ENCODE measurements around the gene PACS2. TPM values are rescaled to one million over a fixed set of nuclear protein-coding genes. Genes with fewer than 3 reads are reported as not detected.

Gene PACS2
- total RNA-seq, 1 donor from 2014 or later = 22.5 TPM

GRCh38 chr14:105346200-105346533, 31.6 kb downstream of the PACS2 start:
- Histone ChIP-seq H3K27me3 (no peaks in the 10 kb centered on the region), H3K36me3 (no peaks in the 10 kb centered on the region), H3K9ac (no peak overlapping the region), H4K20me1 (ENCODE audit: low read depth) (peaks cover 13% of the 10 kb centered on the region), H3K9me3 (ENCODE audit: low read depth) (no peaks in the 10 kb centered on the region), H3K4me3 (no peak overlapping the region), H3F3A (ENCODE audit: low read depth) (no peaks in the 10 kb centered on the region), H3K4me2 (no peak overlapping the region), H2AFZ (replicated peaks) (no peak overlapping the region), H3K27ac (no peak overlapping the region), H3K4me1 (peaks cover under 1% of the 10 kb centered on the region), H3K79me2 (ENCODE audit: low read depth) (peaks cover 5% of the 10 kb centered on the region)
- no peak for DNase-seq (ENCODE audit: low spot score)
- H3K27me3 Mint-ChIP-seq (ENCODE audit: insufficient read depth, low read depth) = peaks cover 1% of the 10 kb centered on the region
- TF ChIP-seq EZH2 (IDR thresholded peaks at IDR 0.05) = no peak
- TF ChIP-seq, protein P1, sequence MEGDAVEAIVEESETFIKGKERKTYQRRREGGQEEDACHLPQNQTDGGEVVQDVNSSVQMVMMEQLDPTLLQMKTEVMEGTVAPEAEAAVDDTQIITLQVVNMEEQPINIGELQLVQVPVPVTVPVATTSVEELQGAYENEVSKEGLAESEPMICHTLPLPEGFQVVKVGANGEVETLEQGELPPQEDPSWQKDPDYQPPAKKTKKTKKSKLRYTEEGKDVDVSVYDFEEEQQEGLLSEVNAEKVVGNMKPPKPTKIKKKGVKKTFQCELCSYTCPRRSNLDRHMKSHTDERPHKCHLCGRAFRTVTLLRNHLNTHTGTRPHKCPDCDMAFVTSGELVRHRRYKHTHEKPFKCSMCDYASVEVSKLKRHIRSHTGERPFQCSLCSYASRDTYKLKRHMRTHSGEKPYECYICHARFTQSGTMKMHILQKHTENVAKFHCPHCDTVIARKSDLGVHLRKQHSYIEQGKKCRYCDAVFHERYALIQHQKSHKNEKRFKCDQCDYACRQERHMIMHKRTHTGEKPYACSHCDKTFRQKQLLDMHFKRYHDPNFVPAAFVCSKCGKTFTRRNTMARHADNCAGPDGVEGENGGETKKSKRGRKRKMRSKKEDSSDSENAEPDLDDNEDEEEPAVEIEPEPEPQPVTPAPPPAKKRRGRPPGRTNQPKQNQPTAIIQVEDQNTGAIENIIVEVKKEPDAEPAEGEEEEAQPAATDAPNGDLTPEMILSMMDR (IDR thresholded peaks at IDR 0.05) = no peak
- no peak for TF ChIP-seq EZH2phosphoT487 (IDR thresholded peaks at IDR 0.05)
- H3K4me3 Mint-ChIP-seq = no peak overlapping the region
- H3K9me3 Mint-ChIP-seq = peaks cover 15% of the 10 kb centered on the region
- peaks cover 17% of the 10 kb centered on the region for H3K4me1 Mint-ChIP-seq
- no peak overlapping the region for H3K27ac Mint-ChIP-seq
- H3K36me3 Mint-ChIP-seq = peaks cover 11% of the 10 kb centered on the region

DNA sequence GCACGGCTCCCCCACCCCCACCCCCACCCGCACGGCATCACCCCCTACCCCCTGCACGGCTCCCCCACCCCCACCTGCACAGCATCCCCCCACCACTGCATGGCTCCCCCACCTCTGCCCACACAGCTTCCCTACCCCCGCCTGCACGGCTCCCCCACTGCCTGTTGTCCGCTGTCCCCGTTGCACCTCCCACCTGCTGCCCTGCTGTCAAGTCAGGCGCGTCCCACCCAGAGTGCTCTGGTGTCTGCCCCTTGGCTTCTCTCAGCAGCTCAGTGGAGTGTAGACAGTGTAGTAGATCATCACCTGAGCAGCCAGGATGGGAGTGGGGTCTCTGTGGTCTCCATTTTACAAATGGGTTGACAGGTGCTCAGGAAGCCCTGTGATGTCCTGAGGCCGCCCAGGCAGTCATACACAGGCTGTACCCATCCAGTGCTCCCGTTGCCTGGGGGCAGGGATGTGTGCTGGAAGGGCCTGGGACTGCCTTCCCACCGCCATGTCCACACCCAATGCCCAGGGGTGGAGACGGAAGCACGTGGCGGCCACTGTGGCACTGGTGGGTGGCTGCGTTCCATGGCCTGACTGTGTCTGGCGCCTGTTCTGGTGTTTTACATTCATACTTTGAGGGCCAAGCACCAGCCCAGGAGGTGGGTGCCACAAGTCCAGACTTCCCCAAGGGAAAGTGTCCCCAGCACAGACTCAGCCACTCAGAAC, 32.5 kb downstream of the PACS2 start:
- Histone ChIP-seq H3K4me3 (no peak overlapping the region), H2AFZ (replicated peaks) (no peak overlapping the region), H3K27me3 (no peaks in the 10 kb centered on the region), H3K4me2 (no peak overlapping the region), H3K27ac (no peak overlapping the region), H3K9me3 (ENCODE audit: low read depth) (no peaks in the 10 kb centered on the region), H3K4me1 (no peaks in the 10 kb centered on the region), H3K9ac (no peak overlapping the region), H4K20me1 (ENCODE audit: low read depth) (peaks cover 20% of the 10 kb centered on the region), H3F3A (ENCODE audit: low read depth) (peaks cover 6% of the 10 kb centered on the region), H3K36me3 (no peaks in the 10 kb centered on the region), H3K79me2 (ENCODE audit: low read depth) (peaks cover 5% of the 10 kb centered on the region)
- H3K27ac Mint-ChIP-seq = no peak overlapping the region
- peaks cover 10% of the 10 kb centered on the region for H3K36me3 Mint-ChIP-seq
- H3K27me3 Mint-ChIP-seq (ENCODE audit: insufficient read depth, low read depth) = peaks cover 2% of the 10 kb centered on the region
- H3K4me3 Mint-ChIP-seq = no peak overlapping the region
- H3K4me1 Mint-ChIP-seq = peaks cover 18% of the 10 kb centered on the region
- no peak for DNase-seq (ENCODE audit: low spot score)
- H3K9me3 Mint-ChIP-seq = peaks cover 15% of the 10 kb centered on the region
- no peak for TF ChIP-seq EZH2 (IDR thresholded peaks at IDR 0.05)
- TF ChIP-seq EZH2phosphoT487 (IDR thresholded peaks at IDR 0.05) = no peak
- TF ChIP-seq, protein P1 (IDR thresholded peaks at IDR 0.05) = no peak

DNA sequence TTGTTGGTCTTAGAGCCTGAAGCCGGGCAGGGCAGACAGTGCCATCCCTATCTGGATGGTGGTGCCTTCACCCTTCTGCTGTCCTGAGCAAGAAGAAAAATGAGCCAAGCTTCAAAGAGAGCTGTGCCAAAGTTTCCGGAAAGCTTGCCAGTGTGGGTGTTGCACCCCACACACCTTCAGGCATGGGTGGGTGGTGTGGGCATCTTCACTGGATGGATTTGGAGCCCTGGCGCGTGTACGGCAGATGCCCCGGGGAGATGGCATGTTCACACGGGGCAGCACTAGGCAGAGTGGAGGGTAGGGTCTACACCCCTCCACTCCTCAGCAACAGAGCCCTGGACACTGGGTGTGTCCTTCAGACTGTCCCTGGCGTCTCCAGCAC, 33.0 kb downstream of the PACS2 start:
- peaks cover 7% of the 10 kb centered on the region for H3F3A ChIP-seq (ENCODE audit: low read depth)
- Mint-ChIP-seq H3K27me3 (ENCODE audit: insufficient read depth, low read depth) (peaks cover 2% of the 10 kb centered on the region), H3K4me1 (peaks cover 19% of the 10 kb centered on the region), H3K36me3 (peaks cover 9% of the 10 kb centered on the region), H3K9me3 (peaks cover 15% of the 10 kb centered on the region), H3K4me3 (no peak overlapping the region), H3K27ac (no peak overlapping the region)
- no peak overlapping the region for H3K9ac ChIP-seq
- TF ChIP-seq EZH2phosphoT487 (IDR thresholded peaks at IDR 0.05) (no peak), EZH2 (IDR thresholded peaks at IDR 0.05) (no peak)
- TF ChIP-seq, protein P1 (IDR thresholded peaks at IDR 0.05) = no peak
- DNase-seq (ENCODE audit: low spot score) = no peak
- no peaks in the 10 kb centered on the region for H3K36me3 ChIP-seq
- no peak overlapping the region for H2AFZ ChIP-seq (replicated peaks)
- no peaks in the 10 kb centered on the region for H3K4me1 ChIP-seq
- H3K4me3 ChIP-seq = no peak overlapping the region
- H3K27me3 ChIP-seq = no peaks in the 10 kb centered on the region
- no peak overlapping the region for H3K4me2 ChIP-seq
- H3K79me2 ChIP-seq (ENCODE audit: low read depth) = peaks cover 5% of the 10 kb centered on the region
- H3K9me3 ChIP-seq (ENCODE audit: low read depth) = no peaks in the 10 kb centered on the region
- no peak overlapping the region for H3K27ac ChIP-seq
- peaks cover 25% of the 10 kb centered on the region for H4K20me1 ChIP-seq (ENCODE audit: low read depth)
